GM20000 (cell line): ENCODE data around the gene PROX1.

Source experiments
- DNase-seq: peaks from one replicate; pipeline ENCODE4 v3.0.0; 2012; ENCODE audit warnings: low spot score
- CTCF ChIP-seq: IDR thresholded peaks from 2 replicates; pipeline ENCODE4 v1.5.1; 2012; ENCODE audit warnings: mild to moderate bottlenecking, control low read depth; ENCODE audit errors: extremely low read depth, missing control alignments

The PROX1 gene

GRCh38 chr1:214031267-214031650 is 43.5 kb downstream of the PROX1 start:
- no peak for TF ChIP-seq CTCF
- DNase-seq = no peak

GRCh38 chr1:214037468-214037867 is 49.7 kb downstream of the PROX1 start:
- DNase-seq = no peak
- no peak for TF ChIP-seq CTCF

- DNase-seq = no peak
Observed at GRCh38 chr1:214039394-214040018, 51.7 kb downstream of the PROX1 start.

GRCh38 chr1:214043167-214043566 is 55.4 kb downstream of the PROX1 start:
- no peak for TF ChIP-seq CTCF

More at GRCh38 chr1:214039394-214040018, 51.7 kb downstream of the PROX1 start:
- no peak for TF ChIP-seq CTCF

GRCh38 chr1:214044438-214045214 is 56.9 kb downstream of the PROX1 start:
- no peak for DNase-seq
- TF ChIP-seq CTCF = no peak

More at GRCh38 chr1:214043167-214043566, 55.4 kb downstream of the PROX1 start:
- DNase-seq = no peak

- TF ChIP-seq CTCF = no peak
- no peak for DNase-seq
Observed at GRCh38 chr1:214050513-214051401, 63.0 kb downstream of the PROX1 start.
